RCC 7860 (cell line): ENCODE data around the gene SLC43A3.
"Not testable (repeated sequence)": the region's sequence is repeated elsewhere in the genome, so short reads cannot be mapped to it uniquely, and the experiment has no call there.

Experiments used
- DNase-seq: peaks from one replicate; pipeline ENCODE4 v3.0.0-alpha.2; 2015; ENCODE audit warnings: low spot score
- FAIRE-seq: peaks from 2 replicates; lab custom pipeline; 2012; peaks lifted over from hg19 to GRCh38; lab: Jason Lieb, UNC

Gene SLC43A3

GRCh38 chr11:57407941-57408475, 18.9 kb downstream of the SLC43A3 start:
- no peak for DNase-seq
- no peak for FAIRE-seq

- FAIRE-seq (no peak), DNase-seq (no peak)
These were observed 19.7 kb downstream of the SLC43A3 start for GRCh38 chr11:57407010-57407920.

- FAIRE-seq: peak; percentile 83
- peak; percentile 76 for DNase-seq
These were observed 20.5 kb downstream of the SLC43A3 start for GRCh38 chr11:57406337-57406904.

- DNase-seq: no peak
- no peak for FAIRE-seq
These were observed 21.6 kb downstream of the SLC43A3 start for GRCh38 chr11:57405271-57405860.

- DNase-seq: no peak
- no peak for FAIRE-seq
These were observed 23.1 kb downstream of the SLC43A3 start for GRCh38 chr11:57403802-57404147.

- DNase-seq, FAIRE-seq: not testable (repeated sequence)
These were observed 23.7 kb downstream of the SLC43A3 start for GRCh38 chr11:57403003-57403801.

GRCh38 chr11:57402188-57403002, 24.5 kb downstream of the SLC43A3 start:
- DNase-seq (peak; percentile 38), FAIRE-seq (no peak)

- no peak for DNase-seq
- no peak for FAIRE-seq
These were observed 26.8 kb downstream of the SLC43A3 start for GRCh38 chr11:57399972-57400578.

- DNase-seq (no peak), FAIRE-seq (no peak)
These were observed 27.7 kb downstream of the SLC43A3 start for GRCh38 chr11:57399221-57399620.

- FAIRE-seq: no peak
- DNase-seq: no peak
These were observed 29.4 kb downstream of the SLC43A3 start for GRCh38 chr11:57397394-57397990.

GRCh38 chr11:57396744-57397143, 30.2 kb downstream of the SLC43A3 start:
- DNase-seq (no peak), FAIRE-seq (no peak)

- FAIRE-seq (no peak), DNase-seq (no peak)
These were observed 30.9 kb downstream of the SLC43A3 start for GRCh38 chr11:57395905-57396623.

- DNase-seq (no peak), FAIRE-seq (no peak)
These were observed 32.5 kb downstream of the SLC43A3 start for GRCh38 chr11:57394203-57394965.

- FAIRE-seq (no peak), DNase-seq (no peak)
These were observed 34.2 kb downstream of the SLC43A3 start for GRCh38 chr11:57392763-57393105.

- DNase-seq (no peak), FAIRE-seq (no peak)
These were observed 34.7 kb downstream of the SLC43A3 start for GRCh38 chr11:57392066-57392762.

GRCh38 chr11:57391539-57391938, 35.4 kb downstream of the SLC43A3 start:
- DNase-seq (no peak), FAIRE-seq (no peak)

GRCh38 chr11:57391111-57391510, 35.8 kb downstream of the SLC43A3 start:
- DNase-seq: no peak
- FAIRE-seq: no peak
